HG03442 (cell line): Measurements from ENCODE around the gene PARL.

Experiments
- ATAC-seq: cut with Tn5 transposase; IDR thresholded peaks from one replicate; pipeline ENCODE4 v1.9.1; 2021; ENCODE audit warnings: mild to moderate bottlenecking, moderate library complexity; ENCODE audit not compliant: unreplicated experiment

PARL gene, protein sequence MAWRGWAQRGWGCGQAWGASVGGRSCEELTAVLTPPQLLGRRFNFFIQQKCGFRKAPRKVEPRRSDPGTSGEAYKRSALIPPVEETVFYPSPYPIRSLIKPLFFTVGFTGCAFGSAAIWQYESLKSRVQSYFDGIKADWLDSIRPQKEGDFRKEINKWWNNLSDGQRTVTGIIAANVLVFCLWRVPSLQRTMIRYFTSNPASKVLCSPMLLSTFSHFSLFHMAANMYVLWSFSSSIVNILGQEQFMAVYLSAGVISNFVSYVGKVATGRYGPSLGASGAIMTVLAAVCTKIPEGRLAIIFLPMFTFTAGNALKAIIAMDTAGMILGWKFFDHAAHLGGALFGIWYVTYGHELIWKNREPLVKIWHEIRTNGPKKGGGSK

DNA sequence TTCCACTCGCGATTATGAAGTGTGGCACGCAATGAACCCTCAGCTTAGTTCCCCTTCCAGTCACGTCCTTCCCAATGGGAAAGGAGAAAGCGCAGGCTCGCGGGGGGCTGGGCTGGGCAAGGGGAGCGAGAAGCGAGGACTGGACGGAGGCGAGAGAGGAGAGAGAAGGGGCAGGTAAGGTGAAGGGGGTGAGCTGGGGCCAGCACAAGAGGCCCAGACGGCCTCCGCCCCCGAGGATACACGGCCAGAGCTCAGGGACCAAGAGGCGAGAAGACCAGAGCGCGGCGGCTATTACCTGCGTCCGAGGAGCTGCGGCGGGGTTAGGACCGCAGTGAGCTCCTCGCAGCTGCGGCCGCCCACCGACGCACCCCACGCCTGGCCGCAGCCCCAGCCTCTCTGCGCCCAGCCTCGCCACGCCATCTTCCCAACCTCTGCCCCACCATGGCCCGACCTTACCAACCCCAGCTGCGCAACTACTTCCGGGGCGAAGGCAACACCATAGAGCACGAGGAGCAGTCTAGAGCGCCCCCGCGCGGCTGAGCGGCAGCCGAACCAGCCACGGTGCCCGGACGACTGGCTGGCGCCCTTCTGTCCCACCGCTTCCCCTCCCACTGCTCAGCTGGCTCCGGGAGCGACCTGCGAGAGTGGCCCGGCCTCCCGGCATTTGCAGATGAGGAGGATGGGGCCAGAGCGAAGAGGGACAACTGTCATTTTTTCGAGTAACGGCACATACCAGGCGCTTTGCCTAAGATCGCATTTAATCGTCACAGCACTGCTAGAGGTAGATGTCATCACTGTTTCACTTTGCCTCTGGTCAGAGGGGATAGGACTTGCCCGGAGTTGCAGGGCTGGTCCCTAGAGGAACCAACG lies at the start of gene PARL:
PARL (minus strand) TSS at position 454 of the 870 bp plus-strand sequence; CDS start at position 420, 34 bp downstream.
- ATAC-seq: peak; percentile 99

DNA sequence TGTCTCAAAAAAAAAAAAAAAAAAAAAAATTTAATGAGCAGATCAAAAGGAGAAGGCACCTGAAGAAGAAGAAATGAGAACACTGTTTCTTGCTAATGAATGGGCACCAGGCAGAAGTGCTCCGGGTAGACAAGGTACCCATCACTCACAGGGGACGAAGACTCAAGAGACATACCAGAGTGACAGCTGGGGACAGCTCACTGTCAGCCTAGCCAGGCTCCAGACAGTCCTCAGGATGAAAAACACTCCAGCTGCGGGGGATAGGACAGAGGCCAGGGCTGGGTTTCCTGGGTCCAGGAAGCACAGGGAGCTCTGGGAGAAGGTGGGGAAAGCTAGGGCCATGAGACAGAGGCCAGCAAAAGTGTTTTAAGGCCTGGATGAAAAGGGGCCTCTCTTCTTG lies 48.5 kb upstream of the PARL start:
- ATAC-seq: no peak

DNA sequence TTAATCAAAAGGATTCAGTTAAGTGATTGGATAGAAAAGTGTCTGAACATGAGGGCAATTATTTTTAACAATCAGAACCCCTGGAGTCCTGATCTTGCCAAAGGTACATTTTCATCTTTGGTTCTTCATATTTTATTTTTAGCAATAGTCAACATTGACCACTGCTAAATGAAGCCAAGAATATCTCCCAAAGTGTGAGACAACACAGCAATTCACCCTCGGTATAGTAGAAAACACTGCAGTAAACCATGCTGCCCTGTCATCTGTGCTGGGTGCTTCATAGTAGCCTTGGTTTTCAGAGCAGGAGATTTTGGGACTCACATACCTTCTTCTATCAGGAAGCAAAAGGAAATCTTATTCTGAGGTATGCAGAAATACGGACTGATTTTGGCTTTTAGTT lies 47.2 kb upstream of the PARL start:
- no peak for ATAC-seq

DNA sequence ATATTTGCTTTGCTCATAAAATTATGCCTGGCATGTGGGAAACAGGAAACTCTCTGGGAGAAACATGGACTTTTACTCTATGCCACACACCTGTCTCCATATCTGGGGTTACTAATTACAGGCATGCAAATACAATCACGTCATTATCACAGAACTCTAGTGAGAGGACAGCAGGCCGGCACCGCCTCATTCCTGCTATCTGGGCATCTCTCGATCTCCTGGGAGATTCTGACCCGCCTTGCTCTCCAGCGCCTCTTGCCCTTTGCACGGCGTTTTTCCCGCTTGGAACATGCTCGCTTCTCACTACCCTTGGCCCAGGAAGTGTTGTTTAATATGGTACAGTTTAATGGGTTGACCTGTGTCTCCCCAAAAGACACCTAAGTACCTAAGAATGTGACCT lies 45.4 kb upstream of the PARL start:
- no peak for ATAC-seq

DNA sequence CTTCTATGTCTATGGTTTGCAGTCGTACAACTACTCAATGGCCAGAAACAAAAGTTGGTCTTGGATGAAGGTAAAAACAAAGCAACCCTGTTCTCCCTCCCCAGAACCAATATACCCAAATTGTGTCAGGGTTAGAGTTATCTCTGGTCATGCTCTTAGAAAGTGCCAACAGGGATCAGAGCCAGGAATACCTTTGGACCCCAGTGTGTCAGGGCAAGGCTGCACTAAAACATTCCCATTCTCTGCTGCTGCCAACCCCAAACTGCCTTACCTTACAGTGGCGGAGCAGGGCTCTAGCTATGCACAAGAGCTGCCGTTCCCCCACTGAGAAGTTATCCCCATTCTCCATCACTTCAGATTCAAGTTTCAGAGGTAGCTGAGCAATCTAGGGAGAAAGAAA lies 42.4 kb upstream of the PARL start:
- no peak for ATAC-seq

DNA sequence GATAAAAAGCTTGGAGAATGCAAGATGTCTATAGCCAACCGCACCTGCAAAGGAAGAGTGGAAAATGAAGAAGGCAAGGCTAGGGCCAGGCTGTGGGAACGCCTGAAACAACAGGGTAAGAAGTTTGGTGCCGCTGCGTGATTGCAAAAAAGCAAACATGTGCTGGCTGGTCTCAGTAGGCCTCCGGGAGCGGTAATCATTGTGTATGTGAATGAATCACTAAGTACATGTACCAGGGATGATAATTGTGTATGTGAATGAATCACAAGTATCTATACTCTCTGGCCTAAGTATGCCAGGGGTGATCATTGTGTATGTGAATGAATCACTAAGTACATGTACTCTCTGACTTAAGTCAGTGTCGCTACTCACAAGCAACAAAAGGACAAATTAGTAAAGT lies 40.3 kb upstream of the PARL start:
- ATAC-seq: no peak

DNA sequence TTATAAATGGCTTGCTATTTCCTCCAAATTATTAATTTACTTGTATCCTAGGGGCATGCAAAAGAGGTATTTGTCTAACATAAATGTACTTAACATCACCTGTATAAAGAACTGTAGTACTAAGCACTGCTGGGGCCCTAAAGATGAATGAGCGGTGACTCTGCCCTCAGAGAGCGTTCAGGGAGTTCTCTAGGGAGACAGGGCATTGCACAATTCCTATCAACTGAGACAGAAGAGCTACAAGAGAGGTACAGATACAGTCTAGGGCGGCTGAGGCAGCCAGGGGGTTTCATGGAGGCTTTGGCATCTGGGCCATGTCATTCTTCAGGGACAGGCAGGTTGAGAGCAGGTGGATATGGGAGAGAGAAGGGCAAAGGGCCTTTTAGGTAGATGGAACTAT lies 39.9 kb upstream of the PARL start:
- no peak for ATAC-seq

DNA sequence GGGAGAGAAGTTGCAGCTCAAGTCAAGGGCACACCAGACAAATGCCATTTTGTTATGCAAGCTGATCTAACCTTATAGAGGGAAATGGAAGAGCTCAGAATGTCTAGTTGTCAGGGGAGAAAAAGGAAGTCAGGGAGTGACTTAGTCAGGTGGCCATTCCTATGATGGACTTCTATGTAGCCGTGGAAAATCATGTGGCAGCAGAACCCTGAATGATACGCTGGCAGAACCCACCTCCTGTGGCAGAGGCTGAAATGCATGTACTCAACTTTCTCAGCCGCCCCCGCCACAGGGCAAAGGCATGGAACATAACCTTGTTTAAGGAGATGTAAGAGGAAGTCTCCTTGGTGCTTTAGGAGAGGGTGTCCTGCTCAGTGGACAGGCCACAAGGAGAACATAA lies 37.7 kb upstream of the PARL start:
- ATAC-seq: no peak

DNA sequence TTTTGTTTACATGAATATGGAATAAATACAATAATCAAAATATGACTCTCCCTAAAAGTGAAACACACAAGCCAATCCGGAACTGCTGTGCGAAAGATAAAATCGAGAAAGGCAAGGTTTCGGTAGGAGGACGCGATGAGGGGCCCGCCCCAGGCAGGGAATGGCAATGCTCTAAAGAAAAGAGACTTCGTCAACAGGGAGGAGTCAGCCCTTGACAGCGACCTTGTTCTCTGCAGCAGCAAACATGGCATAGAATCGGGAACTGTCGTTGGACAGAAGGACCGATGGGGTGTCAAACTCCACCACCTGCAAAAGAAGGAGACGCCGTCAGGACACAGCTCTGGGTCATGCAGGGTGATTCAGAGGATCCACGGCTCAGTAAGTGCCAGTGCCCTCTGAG lies 36.4 kb upstream of the PARL start:
- ATAC-seq: no peak

DNA sequence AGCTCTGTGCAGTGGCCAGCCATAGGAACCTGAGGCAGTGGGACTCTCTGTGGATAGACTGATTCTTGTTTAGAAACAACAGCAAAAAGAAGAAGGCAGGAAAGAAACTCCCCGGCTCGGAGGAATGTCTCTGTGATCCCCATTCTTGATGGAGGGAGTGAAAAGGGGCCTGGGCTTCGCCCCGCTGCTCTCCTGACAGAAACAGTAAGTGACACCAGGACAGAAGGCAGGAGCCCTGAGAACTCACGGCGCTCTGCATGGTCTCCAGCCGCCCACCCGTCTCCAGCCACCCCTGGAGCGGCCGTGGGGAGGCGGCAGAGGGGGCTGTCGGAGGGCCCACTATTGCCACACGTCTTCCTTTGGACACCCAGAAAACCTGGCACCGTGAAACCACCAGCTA lies 35.7 kb upstream of the PARL start:
- ATAC-seq: no peak

DNA sequence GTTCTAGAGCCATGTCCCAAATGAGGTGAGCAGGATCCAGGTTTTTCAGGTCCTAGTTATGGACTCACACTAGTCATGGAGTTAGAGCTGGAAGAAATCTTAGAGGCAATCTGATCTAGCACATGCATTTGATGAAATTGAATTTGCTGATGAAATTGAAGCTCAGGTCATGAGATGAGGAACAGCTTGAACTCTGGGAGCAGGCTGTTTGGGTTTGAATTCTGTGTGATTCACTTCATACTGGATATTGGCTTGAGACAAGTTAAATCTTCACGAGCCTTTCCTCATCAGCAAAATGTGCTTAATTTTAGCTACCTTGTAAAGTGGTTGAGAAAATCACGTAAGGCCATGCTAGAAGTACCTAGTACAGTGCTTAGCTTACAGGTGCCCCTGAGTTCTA lies 33.5 kb upstream of the PARL start:
- ATAC-seq: no peak

DNA sequence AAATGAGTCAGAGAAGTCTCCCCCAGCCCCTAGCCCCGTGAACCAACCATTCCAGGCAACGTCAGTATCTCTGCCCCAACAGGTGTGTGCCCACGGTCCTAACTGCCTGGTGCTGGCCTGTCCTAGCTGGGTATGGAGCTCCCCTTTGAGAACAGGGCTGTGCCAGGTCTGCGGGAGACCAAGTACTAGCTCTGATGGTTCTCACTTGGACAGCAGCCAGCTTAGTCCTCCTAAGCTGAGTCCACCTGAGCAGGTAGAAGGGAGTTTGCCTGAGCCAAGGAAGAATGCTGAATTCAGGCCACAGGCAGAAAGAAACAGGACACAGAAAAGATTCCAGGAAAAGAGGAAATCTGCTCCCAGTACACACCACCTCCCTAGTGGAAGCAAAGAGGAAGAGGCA lies 33.1 kb upstream of the PARL start:
- ATAC-seq: no peak

DNA sequence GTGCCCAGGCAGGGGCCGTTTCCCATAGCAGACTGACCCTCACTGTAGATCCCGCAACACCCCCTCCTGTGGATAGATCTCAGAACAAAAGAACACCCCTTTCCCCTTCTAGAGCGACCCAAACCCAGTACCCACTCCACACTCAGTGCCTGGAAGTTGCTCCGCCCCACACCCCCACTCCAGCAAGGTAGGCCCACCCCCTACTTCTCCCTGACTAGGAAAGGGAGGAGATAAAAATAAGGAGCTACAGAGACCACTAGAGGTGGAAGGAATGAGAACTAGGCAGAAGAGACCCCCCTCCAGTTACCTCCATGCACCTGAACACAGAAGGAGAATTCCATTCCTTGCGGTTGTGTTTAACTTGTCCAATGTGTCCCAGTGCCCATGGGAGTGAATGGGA lies 30.2 kb upstream of the PARL start:
- ATAC-seq: no peak

DNA sequence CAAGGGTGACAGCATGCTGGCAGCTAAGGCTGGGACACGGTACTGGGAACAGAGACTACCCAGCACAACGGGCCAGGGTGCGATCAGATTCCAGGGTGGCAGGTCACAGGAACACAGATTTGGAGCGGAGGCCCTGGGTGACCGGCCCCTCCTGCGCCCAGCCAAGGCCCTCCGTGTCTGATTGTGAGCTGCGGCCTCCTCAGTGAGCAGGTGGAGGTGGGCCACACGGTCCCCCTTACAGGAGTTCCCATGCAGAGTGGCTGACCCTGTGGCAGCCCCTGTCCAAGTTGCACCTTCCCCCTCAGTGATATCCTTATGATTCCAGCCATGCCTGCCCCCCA lies 28.9 kb upstream of the PARL start:
- no peak for ATAC-seq

DNA sequence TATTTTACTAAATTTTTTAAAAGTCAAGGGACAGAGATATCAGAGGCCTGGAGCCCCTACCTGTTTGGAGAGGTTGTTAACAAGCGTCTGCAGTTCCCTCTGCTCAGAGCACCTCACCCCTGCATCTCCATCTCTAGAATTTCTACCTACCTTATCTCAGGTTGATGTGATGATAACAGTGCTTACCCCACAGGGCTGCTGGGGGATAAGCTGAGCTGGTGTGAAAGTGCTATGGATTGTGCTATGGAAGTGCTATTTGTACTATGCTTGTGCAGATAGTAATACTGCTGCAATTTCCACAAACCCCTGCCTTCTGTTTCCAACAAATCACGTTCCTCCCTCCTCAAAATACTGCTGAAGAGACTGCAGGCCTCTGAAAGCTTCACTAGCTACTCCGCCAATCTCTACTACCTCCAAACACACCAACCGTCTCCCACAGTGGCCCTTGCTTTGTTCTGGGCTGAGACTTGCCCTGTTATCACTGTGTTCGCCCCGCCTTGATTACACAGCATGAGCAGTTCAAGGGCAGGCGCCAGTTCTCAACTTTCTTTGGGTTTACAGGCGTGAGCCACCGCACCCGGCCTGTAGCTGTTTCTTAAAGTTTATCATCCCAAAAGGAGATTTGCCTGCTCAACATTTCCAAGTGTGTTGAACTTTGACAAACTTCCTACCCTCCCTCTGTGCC lies 28.4 kb upstream of the PARL start:
- ATAC-seq: no peak

DNA sequence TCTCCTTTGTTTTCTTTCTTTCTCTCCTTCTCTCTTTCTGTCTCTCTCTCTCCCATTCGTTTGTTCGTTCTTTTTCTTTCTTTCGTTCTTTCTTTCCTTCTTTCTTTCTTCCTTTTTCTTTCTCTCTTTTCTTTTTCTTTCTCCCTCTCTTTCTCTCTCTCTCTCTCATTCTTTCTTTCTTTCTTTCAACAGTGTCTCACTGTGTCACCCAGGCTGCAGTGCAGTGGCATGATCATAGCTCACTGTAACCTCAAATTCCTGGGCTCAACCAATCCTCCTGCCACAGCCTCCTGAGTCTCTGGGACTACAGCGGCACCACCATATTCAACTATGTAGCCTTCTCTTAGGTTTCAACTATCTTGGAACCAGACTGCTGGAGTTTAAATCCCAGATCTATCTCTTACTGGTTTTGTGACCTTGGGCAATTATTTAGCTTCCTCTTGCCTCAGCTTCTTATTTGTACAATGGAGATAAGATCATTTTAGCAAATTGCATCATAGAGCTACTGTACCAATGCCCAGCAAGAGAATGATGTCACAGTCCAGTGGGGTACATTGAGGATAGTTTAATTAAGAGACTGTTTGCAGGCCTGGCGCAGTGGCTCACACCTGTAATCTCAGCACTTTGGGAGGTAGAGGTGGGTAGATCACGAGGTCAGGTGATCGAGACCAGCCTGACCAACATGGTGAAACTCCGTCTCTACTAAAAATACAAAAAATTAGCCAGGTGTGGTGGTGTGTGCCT lies 27.3 kb upstream of the PARL start:
- no peak for ATAC-seq

DNA sequence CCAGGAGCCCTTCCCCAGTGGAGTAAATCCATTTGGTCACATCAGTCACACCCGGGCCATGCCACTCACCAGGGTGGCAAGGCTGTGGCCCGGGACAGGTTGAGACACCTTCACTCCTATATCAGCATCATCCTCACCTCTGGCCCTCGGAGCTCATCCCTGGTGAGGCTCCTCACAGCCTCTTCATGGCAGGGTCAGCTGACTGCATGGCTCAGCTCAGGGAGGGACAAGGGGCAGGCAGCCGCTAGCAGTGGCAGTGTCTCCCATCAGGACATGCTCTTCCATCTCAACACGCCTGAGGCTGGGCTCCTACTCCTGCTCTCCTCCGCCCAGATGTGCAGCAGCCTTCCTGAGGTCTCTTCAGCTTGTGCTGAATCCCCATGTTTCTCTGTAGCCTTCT lies 26.4 kb upstream of the PARL start:
- ATAC-seq: no peak

DNA sequence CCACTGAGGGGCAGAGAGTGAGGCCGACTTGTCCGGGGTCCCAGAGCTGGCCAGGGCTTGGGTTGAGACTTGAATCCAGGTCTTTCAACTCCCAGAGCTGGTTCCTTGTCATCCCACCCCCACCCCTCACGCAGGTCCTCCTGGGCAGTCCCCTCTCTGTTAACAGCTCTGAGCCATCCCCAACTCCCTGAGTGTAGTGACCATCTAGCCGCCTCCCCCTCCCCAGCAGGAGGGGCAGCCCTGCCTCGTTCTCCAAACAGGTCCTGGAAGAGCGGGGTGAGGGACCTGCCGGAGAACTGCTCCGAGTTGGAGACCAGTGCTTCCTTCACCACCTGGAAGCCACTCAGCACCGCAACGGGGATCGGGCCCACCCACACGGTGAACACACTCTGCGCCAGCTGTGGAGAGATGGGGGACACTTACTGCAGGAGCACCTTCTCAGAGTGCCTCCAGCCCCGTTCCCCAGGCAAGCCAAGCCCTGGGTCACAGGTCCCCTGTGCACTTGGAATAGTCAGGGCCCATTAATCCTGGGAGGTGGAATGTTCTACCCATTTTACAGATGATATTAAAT lies 24.4 kb upstream of the PARL start:
- ATAC-seq: no peak

DNA sequence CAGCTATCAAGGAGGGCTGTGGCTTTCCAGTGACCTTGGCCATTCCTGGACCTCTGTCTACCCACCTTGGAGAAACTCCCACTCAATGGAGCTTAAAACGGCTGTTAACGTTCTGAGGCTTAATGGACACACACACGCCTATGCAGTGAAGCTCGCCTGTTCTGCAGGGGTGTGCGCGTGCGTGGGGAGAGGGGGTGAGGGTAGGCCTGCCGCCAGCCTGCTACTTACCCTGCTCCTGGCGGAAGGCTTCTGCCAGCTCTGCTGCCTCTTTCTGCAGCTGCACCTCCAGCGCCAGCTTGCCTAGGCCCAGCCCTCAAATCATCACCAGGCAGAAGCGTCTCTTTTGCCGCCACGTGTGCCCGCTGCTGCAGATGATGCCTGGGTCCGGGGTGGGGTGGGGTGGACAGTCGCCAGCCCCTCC lies 23.2 kb upstream of the PARL start:
- no peak for ATAC-seq

DNA sequence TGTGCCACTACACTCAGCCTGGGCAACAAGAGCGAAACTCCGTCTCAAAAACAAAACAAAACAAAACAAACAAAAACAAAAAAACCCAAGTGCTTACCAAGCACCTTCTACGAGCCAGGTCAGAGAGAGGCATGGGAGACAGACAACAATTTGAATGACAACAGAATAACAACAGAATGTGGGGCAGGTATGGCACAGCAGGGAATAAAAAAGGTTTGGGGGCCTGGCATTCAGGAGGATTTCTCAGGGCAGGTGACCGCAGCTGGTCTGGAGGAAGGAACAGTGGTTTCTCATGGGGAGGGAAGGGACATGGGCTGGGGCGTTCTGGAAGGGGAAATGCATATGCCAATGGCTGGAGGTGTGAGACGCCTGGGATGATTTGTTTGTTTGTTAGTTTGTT lies 22.5 kb upstream of the PARL start:
- no peak for ATAC-seq
